ENCODE data around the gene ARL8A. TPM values are rescaled to one million over a fixed set of nuclear protein-coding genes. Genes with fewer than 3 reads are reported as not detected.
"Not testable (repeated sequence)": the region's sequence is repeated elsewhere in the genome, so short reads cannot be mapped to it uniquely, and the experiment has no call there.

Gene ARL8A
- total RNA-seq: 12.5 TPM

DNA sequence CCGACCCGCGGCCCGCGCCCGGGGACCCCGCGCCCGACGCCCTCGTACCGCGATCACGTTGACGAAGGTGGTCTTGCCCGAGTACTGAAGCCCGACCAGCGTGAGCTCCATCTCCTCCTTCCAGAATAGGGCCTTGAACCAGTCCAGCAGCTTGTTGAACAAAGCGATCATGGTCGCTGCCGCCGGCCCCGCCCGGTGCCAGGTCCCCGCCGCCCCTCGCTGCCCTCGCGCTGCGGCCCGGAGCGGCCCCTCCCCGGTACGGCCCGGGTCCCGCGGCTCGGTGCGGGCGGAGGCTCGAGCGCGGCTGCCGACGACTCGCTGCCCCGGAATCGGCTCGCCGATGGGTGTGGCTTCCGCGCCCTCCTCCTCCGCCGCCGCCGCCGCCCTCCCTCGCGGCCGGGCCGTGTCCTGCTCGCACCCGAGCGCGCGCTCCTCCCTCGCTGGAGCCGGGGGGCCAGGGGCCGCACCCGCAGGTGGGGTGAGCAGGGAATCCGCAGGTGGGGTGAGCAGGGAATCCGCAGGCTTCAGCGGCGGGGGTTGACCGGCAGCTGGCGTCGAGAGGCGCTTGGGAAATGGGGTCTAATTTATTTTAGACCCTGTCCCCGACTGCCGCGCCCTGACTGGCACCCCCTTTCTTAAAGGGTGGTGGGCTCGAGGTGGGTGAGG is at the start of gene ARL8A:
Gene ARL8A, minus strand, starts transcription at position 336 of the 666 bp plus-strand sequence. Its CDS starts 165 bp downstream, at position 171.
- Histone ChIP-seq H3K4me1 (ENCODE audit: control insufficient read depth in 3 of 3, insufficient read depth in 3 of 3, low read length in 3 of 3) (peaks cover 23 to 27% (median 24%) of the 10 kb centered on the region in 3 donors), H3K36me3 (ENCODE audit: control insufficient read depth in 3 of 3, insufficient read depth in 3 of 3, low read length in 3 of 3) (peaks cover 0 to 5% (median 0%) of the 10 kb centered on the region in 3 donors), H3K27me3 (ENCODE audit: control insufficient read depth in 3 of 3, insufficient read depth in 3 of 3, low read length in 3 of 3) (no peaks in the 10 kb centered on the region), H3K9me3 (ENCODE audit: control insufficient read depth in 3 of 3, low read length in 3 of 3) (no peaks in the 10 kb centered on the region), H3K4me3 (ENCODE audit: low read length in 3 of 3) (peak within 1 kb of the TSS; percentile 71 to 90 (median 85)), H3K27ac (ENCODE audit: low read depth, low read length) (peak within 1 kb of the TSS; percentile 86), H3K9ac (ENCODE audit: low read depth in 1 of 3, low read length in 3 of 3) (peak within 1 kb of the TSS; percentile 91 to 93 (median 92))

DNA sequence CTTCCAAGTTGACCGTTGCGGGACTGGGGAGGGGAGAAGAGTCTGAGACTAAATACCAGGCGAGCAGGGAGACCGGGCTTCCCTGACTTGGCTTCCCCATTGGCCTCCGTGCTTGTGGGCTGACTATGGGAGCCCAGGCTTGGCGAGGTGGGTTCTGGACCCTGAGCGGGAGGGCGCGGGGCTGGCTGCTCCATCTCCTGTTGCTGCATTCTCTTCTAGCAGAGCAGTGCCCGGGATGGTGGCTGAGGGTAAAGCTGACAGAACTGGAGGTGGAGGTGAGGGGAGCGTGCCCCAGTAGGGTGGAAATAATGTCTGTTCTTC is 49.8 kb upstream of the ARL8A start:
- H3K9me3 ChIP-seq (ENCODE audit: control insufficient read depth in 3 of 3, low read length in 3 of 3): no peaks in the 10 kb centered on the region
- H3K4me3 ChIP-seq (ENCODE audit: low read length in 3 of 3): no peak overlapping the region
- H3K27me3 ChIP-seq (ENCODE audit: control insufficient read depth in 3 of 3, insufficient read depth in 3 of 3, low read length in 3 of 3): peaks cover 13 to 29% (median 27%) of the 10 kb centered on the region in 3 donors
- no peak overlapping the region for H3K9ac ChIP-seq (ENCODE audit: low read depth in 1 of 3, low read length in 3 of 3)
- H3K36me3 ChIP-seq (ENCODE audit: control insufficient read depth in 3 of 3, insufficient read depth in 3 of 3, low read length in 3 of 3): no peaks in the 10 kb centered on the region
- no peak overlapping the region for H3K27ac ChIP-seq (ENCODE audit: low read depth, low read length)
- peaks cover 3 to 9% (median 7%) of the 10 kb centered on the region in 3 donors for H3K4me1 ChIP-seq (ENCODE audit: control insufficient read depth in 3 of 3, insufficient read depth in 3 of 3, low read length in 3 of 3)

DNA sequence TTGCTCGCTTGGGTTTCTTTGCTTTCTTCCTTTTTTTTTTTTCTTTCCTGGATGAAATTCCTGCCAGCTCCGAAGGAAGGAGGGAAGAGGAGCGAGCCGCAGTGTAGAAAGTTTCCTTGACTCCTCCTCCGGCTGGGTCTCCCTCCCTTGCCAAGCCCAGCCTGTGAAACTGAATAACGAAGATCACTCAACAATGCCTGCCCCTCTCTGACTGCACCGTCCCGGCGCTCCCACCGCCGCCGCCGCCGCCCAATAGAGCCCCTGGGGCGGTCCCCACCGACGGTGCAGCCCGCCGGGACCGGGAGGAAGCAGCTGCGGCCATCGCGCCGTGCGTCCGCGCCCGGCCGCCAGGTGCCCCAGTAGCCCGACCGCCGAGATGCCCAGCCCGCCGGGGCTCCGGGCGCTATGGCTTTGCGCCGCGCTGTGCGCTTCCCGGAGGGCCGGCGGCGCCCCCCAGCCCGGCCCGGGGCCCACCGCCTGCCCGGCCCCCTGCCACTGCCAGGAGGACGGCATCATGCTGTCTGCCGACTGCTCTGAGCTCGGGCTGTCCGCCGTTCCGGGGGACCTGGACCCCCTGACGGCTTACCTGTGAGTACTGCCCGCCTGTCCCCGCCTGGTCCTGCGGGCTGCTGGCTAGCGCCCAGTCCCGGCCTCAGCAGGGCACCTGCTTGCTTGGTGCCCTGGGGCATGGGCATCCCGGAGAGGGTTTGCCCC is 49.2 kb upstream of the ARL8A start, which contains the start of gene LGR6:
Gene LGR6, plus strand, starts transcription at position 186 of the 714 bp plus-strand sequence. Its CDS starts 191 bp downstream, at position 377.
- Histone ChIP-seq H3K9ac (ENCODE audit: low read depth in 1 of 3, low read length in 3 of 3) (no peak within 1 kb of the TSS), H3K27ac (ENCODE audit: low read depth, low read length) (no peak within 1 kb of the TSS), H3K4me3 (ENCODE audit: low read length in 3 of 3) (no peak within 1 kb of the TSS), H3K27me3 (ENCODE audit: control insufficient read depth in 3 of 3, insufficient read depth in 3 of 3, low read length in 3 of 3) (peaks cover 13 to 29% (median 27%) of the 10 kb centered on the region in 3 donors), H3K9me3 (ENCODE audit: control insufficient read depth in 3 of 3, low read length in 3 of 3) (no peaks in the 10 kb centered on the region), H3K36me3 (ENCODE audit: control insufficient read depth in 3 of 3, insufficient read depth in 3 of 3, low read length in 3 of 3) (no peaks in the 10 kb centered on the region), H3K4me1 (ENCODE audit: control insufficient read depth in 3 of 3, insufficient read depth in 3 of 3, low read length in 3 of 3) (peaks cover 3 to 5% (median 5%) of the 10 kb centered on the region in 3 donors)

DNA sequence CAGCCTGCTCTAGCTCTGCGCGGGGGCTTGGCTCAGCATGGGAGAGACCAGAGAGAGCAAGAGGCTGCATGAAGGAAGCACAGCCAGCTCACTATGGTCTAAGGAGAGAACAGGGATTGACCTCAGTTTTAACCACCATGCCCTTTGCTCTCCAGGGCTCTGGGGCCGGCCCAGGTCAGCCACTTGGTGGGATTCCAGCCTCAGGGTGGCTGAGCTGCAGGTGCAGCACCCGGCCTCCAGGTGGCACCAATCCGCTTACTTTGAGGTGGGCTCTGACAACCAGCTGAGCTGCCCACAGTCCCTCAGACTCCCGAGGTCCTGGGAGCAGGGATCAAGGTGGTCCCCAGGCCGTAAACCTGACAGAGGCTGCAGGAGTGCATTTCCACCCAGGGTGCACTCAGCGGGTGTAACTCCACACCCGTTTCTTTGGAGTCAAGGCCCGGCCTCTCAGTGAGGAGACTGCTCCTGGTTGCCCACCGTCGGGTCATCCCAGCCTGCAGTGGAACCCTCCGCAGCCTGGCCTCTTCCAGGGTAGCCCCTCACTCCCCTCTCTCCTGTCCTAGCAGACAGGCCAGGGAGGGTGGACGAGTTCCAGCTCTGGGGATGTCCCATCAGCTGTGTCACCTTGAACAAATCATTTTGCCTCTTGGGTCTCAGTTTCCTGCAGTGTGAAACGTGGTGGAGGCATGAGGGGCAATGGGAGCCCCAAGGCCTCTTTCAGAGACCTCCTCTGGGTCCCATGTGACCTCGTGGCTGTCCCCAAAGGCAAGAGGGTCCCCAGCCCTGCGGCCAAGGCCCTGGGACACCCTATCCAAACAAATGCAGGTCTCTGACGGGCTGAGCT is 48.5 kb upstream of the ARL8A start:
- no peak overlapping the region for H3K9ac ChIP-seq (ENCODE audit: low read depth in 1 of 3, low read length in 3 of 3)
- no peaks in the 10 kb centered on the region for H3K36me3 ChIP-seq (ENCODE audit: control insufficient read depth in 3 of 3, insufficient read depth in 3 of 3, low read length in 3 of 3)
- peaks cover 13 to 29% (median 27%) of the 10 kb centered on the region in 3 donors for H3K27me3 ChIP-seq (ENCODE audit: control insufficient read depth in 3 of 3, insufficient read depth in 3 of 3, low read length in 3 of 3)
- H3K4me3 ChIP-seq (ENCODE audit: low read length in 3 of 3): no peak overlapping the region
- peaks cover 3 to 5% (median 5%) of the 10 kb centered on the region in 3 donors for H3K4me1 ChIP-seq (ENCODE audit: control insufficient read depth in 3 of 3, insufficient read depth in 3 of 3, low read length in 3 of 3)
- H3K9me3 ChIP-seq (ENCODE audit: control insufficient read depth in 3 of 3, low read length in 3 of 3): no peaks in the 10 kb centered on the region
- H3K27ac ChIP-seq (ENCODE audit: low read depth, low read length): no peak overlapping the region

DNA sequence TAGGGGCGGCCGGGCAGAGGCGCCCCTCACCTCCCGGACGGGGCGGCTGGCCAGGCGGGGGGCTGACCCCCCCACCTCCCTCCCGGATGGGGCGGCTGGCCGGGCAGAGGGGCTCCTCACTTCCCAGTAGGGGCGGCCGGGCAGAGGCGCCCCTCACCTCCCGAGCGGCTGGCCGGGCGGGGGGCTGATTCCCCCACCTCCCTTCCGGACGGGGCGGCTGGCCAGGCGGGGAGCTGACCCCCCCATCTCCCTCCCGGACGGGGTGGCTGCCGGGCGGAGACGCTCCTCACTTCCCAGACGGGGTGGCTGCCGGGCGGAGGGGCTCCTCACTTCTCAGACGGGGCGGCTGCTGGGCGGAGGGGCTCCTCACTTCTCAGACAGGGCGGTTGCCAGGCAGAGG is 46.9 kb upstream of the ARL8A start:
- not testable (repeated sequence) for H3K36me3 ChIP-seq (ENCODE audit: control insufficient read depth in 3 of 3, insufficient read depth in 3 of 3, low read length in 3 of 3); H3K4me1 ChIP-seq (ENCODE audit: control insufficient read depth in 3 of 3, insufficient read depth in 3 of 3, low read length in 3 of 3); H3K27ac ChIP-seq (ENCODE audit: low read depth, low read length); H3K9me3 ChIP-seq (ENCODE audit: control insufficient read depth in 3 of 3, low read length in 3 of 3); H3K4me3 ChIP-seq (ENCODE audit: low read length in 3 of 3); H3K9ac ChIP-seq (ENCODE audit: low read depth in 1 of 3, low read length in 3 of 3)
- peaks cover 13 to 27% (median 26%) of the 10 kb centered on the region in 3 donors for H3K27me3 ChIP-seq (ENCODE audit: control insufficient read depth in 3 of 3, insufficient read depth in 3 of 3, low read length in 3 of 3)

DNA sequence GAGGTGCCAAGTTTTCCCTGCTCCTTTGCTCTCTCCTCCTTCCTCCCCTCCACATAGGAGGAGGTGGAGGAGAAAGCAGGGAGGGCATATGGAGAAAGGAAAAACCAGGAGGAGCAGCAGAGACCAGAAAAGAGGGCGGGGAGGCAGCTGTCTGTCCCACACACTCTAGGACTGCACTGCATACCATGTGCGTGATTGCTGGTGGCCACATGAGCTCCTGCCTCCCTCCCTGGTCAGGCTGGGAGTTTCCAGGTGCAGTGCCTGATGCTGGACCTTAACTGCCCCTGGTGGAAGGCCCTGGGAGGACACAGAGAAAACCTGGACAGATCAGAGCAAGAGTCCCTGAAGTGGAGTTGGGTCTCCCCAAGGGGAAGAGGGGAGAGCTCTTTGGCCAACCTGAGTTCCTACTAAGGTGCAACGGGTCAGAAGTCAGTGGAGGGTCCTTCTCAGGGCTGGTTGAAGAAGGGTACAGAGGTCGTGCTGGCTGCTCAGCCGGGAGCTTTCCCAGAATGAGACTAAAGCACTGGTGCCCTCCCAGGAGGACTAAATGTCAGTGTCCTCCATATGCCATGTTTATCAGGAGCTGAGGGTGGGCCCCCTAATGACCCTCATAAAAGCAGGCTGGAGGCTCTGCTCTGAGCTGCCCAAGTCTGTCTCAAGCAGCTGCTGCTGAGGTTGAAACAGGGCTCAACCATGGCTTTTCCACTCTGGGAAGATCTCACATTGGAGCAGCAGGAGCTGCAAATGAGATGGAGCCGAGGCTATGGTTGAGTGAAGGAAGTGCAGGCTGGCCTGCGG is 45.6 kb upstream of the ARL8A start:
- H3K4me3 ChIP-seq (ENCODE audit: low read length in 3 of 3): no peak overlapping the region
- no peaks in the 10 kb centered on the region for H3K9me3 ChIP-seq (ENCODE audit: control insufficient read depth in 3 of 3, low read length in 3 of 3)
- H3K27ac ChIP-seq (ENCODE audit: low read depth, low read length): no peak overlapping the region
- H3K27me3 ChIP-seq (ENCODE audit: control insufficient read depth in 3 of 3, insufficient read depth in 3 of 3, low read length in 3 of 3): peaks cover 13 to 32% (median 28%) of the 10 kb centered on the region in 3 donors
- H3K4me1 ChIP-seq (ENCODE audit: control insufficient read depth in 3 of 3, insufficient read depth in 3 of 3, low read length in 3 of 3): peaks cover 3 to 5% (median 5%) of the 10 kb centered on the region in 3 donors
- H3K9ac ChIP-seq (ENCODE audit: low read depth in 1 of 3, low read length in 3 of 3): no peak overlapping the region
- no peaks in the 10 kb centered on the region for H3K36me3 ChIP-seq (ENCODE audit: control insufficient read depth in 3 of 3, insufficient read depth in 3 of 3, low read length in 3 of 3)

DNA sequence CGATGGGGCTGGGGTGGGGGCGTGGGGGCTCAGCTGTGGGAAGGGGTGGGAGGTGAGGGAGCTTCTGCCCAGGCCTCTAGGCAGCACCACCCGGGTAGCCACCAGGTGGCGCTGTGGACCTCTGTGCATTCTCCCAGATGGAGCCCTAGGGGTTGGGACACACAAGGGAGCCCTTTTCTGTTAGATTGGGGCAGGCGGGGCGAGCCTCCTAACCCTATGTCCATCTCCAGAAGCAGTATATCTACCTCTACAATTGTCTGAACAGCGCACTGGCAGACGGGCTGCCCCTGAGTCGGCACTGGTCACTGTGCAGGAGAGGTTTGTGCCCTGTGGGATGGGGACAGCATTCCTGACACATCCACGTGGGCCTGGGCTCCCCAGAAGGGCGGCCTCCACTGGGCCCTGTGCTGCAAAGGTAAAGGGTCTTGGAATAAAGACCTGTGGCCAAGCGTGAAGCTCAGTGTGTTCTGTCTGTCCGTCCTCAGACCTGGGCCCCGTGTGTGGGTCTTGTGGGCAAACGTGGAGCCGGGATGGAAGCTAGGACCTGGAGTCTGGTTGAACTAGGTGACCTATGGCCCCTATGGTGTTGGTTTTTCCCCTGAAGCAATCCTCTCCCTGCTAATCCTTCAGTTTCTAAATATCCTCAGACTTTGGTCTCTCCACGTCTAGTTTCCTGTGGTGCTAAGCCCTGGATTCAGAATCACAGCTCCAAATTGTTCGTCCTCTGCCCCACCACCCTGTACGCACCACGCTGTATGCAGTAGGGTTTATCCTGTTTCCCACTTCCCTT is 44.7 kb upstream of the ARL8A start:
- no peak overlapping the region for H3K9ac ChIP-seq (ENCODE audit: low read depth in 1 of 3, low read length in 3 of 3)
- no peaks in the 10 kb centered on the region for H3K9me3 ChIP-seq (ENCODE audit: control insufficient read depth in 3 of 3, low read length in 3 of 3)
- H3K4me1 ChIP-seq (ENCODE audit: control insufficient read depth in 3 of 3, insufficient read depth in 3 of 3, low read length in 3 of 3): peaks cover 3 to 9% (median 5%) of the 10 kb centered on the region in 3 donors
- no peaks in the 10 kb centered on the region for H3K36me3 ChIP-seq (ENCODE audit: control insufficient read depth in 3 of 3, insufficient read depth in 3 of 3, low read length in 3 of 3)
- no peak overlapping the region for H3K27ac ChIP-seq (ENCODE audit: low read depth, low read length)
- peaks cover 11 to 31% (median 25%) of the 10 kb centered on the region in 3 donors for H3K27me3 ChIP-seq (ENCODE audit: control insufficient read depth in 3 of 3, insufficient read depth in 3 of 3, low read length in 3 of 3)
- no peak overlapping the region for H3K4me3 ChIP-seq (ENCODE audit: low read length in 3 of 3)

DNA sequence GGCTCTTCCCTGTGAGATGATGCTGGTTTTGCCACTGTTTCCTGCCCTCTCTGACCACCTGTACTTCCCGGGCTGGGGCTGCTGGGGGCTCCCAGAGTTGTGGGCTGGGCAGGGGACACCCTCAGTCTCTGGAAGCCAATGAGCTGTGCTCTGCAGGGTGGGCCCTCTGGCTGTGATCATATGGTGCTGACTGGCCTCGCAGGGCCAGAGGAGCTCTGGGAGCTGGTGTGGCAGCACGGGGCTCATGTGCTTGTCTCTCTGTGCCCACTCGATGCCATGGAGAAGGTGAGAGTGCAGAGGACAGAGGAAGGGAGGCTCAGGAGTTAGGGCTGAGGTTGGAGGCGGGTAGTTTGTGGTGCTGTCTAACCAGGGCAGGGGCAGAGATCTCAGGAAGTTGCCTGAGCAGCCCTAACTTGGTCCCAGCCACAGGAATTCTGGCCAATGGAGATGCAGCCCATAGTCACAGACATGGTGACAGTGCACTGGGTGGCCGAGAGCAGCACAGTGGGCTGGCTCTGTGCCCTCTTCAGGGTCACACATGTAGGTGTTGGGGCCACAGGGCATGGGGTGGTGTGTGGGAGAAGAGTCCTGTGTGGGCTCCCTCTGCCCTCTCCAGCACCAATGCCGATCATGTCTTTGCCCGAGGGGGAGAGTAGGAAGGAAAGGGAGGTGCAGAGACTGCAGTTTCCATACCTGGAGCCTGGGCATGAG is 43.3 kb upstream of the ARL8A start:
- Histone ChIP-seq H3K9ac (ENCODE audit: low read depth in 1 of 3, low read length in 3 of 3) (no peak overlapping the region), H3K27me3 (ENCODE audit: control insufficient read depth in 3 of 3, insufficient read depth in 3 of 3, low read length in 3 of 3) (peaks cover 3 to 20% (median 12%) of the 10 kb centered on the region in 3 donors), H3K9me3 (ENCODE audit: control insufficient read depth in 3 of 3, low read length in 3 of 3) (no peaks in the 10 kb centered on the region), H3K4me3 (ENCODE audit: low read length in 3 of 3) (no peak overlapping the region), H3K27ac (ENCODE audit: low read depth, low read length) (no peak overlapping the region), H3K36me3 (ENCODE audit: control insufficient read depth in 3 of 3, insufficient read depth in 3 of 3, low read length in 3 of 3) (no peaks in the 10 kb centered on the region), H3K4me1 (ENCODE audit: control insufficient read depth in 3 of 3, insufficient read depth in 3 of 3, low read length in 3 of 3) (peaks cover 0 to 4% (median 0%) of the 10 kb centered on the region in 3 donors)

Measured in skeletal muscle tissue (tissue), 4 donors.